GM23338 (cell line): Measurements from ENCODE around the gene ATP1B2. TPM values are rescaled to one million over a fixed set of nuclear protein-coding genes. Genes with fewer than 3 reads are reported as not detected.

Experiments used
- ATAC-seq: fragments of 200-7000 bp; cut with Tn5 transposase; 3 replicates; pipeline ENCODE4 v1.9.1; 2020
- DNase-seq: peaks from one replicate; pipeline ENCODE4 v3.0.0-alpha.2; 2015; ENCODE audit warnings: low spot score
- H2AFZ ChIP-seq: fragments of 200-600 bp; sonication (generic); 2 replicates; pipeline ENCODE4 v1.8.0; 2016; ENCODE audit warnings: antibody characterized with exemption, mild to moderate bottlenecking, moderate library complexity
- H3F3A ChIP-seq: fragments of 200-600 bp; sonication (generic); replicated peaks from 2 replicates; pipeline ENCODE4 v1.8.0; 2017; ENCODE audit warnings: antibody characterized with exemption, mixed run types, low read depth
- H3K27ac ChIP-seq: fragments of 200-600 bp; sonication (generic); 2 replicates; pipeline ENCODE4 v1.6.1; 2016; ENCODE audit warnings: low read depth
- H3K27me3 ChIP-seq: fragments of 200-600 bp; sonication (generic); 2 replicates; pipeline ENCODE4 v1.8.0; 2016; ENCODE audit warnings: mild to moderate bottlenecking, mixed run types, moderate library complexity; ENCODE audit not compliant: insufficient read depth
- H3K36me3 ChIP-seq: fragments of 200-600 bp; sonication (generic); 2 replicates; pipeline ENCODE4 v1.8.0; 2016; ENCODE audit warnings: mild to moderate bottlenecking; ENCODE audit not compliant: insufficient read depth
- H3K4me1 ChIP-seq: fragments of 200-600 bp; sonication (generic); 2 replicates; pipeline ENCODE4 v1.8.0; 2016; ENCODE audit warnings: mild to moderate bottlenecking, moderate library complexity; ENCODE audit not compliant: insufficient read depth
- H3K4me2 ChIP-seq: fragments of 200-600 bp; sonication (generic); 2 replicates; pipeline ENCODE4 v1.7.1; 2017; ENCODE audit warnings: mixed run types
- H3K4me3 ChIP-seq: fragments of 200-600 bp; sonication (generic); 2 replicates; pipeline ENCODE4 v1.6.1; 2016; ENCODE audit warnings: mixed run types
- H3K79me2 ChIP-seq: fragments of 200-600 bp; sonication (generic); replicated peaks from 2 replicates; pipeline ENCODE4 v1.8.0; 2017; ENCODE audit warnings: mild to moderate bottlenecking; ENCODE audit not compliant: insufficient read depth
- H3K9me2 ChIP-seq: fragments of 200-600 bp; sonication (generic); 2 replicates; pipeline ENCODE4 v1.8.0; 2017; ENCODE audit not compliant: insufficient read depth
- H4K20me1 ChIP-seq: fragments of 200-600 bp; sonication (generic); replicated peaks from 2 replicates; pipeline ENCODE4 v1.8.0; 2017; ENCODE audit warnings: mild to moderate bottlenecking; ENCODE audit not compliant: insufficient read depth
- H3K27ac Mint-ChIP-seq: 2 replicates; pipeline ENCODE4 v1.8.0; 2020; ENCODE audit warnings: inconsistent platforms, mild to moderate bottlenecking, moderate library complexity, mixed read lengths
- H3K27me3 Mint-ChIP-seq: 3 replicates; pipeline ENCODE4 v1.8.0; 2022; ENCODE audit warnings: low read depth, mild to moderate bottlenecking, moderate library complexity, mixed read lengths, inconsistent platforms; ENCODE audit not compliant: insufficient read depth, poor library complexity
- H3K36me3 Mint-ChIP-seq: 3 replicates; pipeline ENCODE4 v1.8.0; 2021; ENCODE audit warnings: low read depth, mild to moderate bottlenecking, inconsistent platforms, moderate library complexity, mixed read lengths
- H3K4me1 Mint-ChIP-seq: 3 replicates; pipeline ENCODE4 v1.8.0; 2020; ENCODE audit warnings: mild to moderate bottlenecking, inconsistent platforms, mixed read lengths
- H3K4me3 Mint-ChIP-seq: 3 replicates; pipeline ENCODE4 v1.8.0; 2021; ENCODE audit warnings: moderate library complexity, mild to moderate bottlenecking, inconsistent platforms, mixed read lengths
- H3K9me3 Mint-ChIP-seq: 3 replicates; pipeline ENCODE4 v1.8.0; 2020; ENCODE audit warnings: moderate library complexity, mild to moderate bottlenecking, inconsistent platforms, mixed read lengths
- CREB1 ChIP-seq: fragments of 250-450 bp; sonication (Bioruptor Pico); IDR thresholded peaks from 2 replicates; pipeline ENCODE4 v1.5.0; 2020; ENCODE audit warnings: low read depth, mild to moderate bottlenecking, moderate library complexity
- CTCF ChIP-seq, 2 experiments: fragments of 200-600 bp in 1 of 2; sonication (generic) in 1 of 2; conservative IDR thresholded peaks; 2 replicates each; pipeline versions ENCODE4 v1.5.1 to v1.6.1; 2016 to 2017; ENCODE audit warnings: antibody characterized with exemption in 2 of 2, low read depth in 2 of 2, mild to moderate bottlenecking in 2 of 2, moderate library complexity in 1 of 2
- ETS1 ChIP-seq: IDR thresholded peaks from 2 replicates; pipeline ENCODE4 v1.6.1; 2016; ENCODE audit warnings: antibody characterized with exemption
- EZH2 ChIP-seq: fragments of 200-600 bp; sonication (generic); IDR thresholded peaks from one replicate; pipeline ENCODE4 v1.8.0; 2017; ENCODE audit warnings: antibody characterized with exemption, mild to moderate bottlenecking, low read depth; ENCODE audit not compliant: unreplicated experiment
- EZH2phosphoT487 ChIP-seq: fragments of 200-600 bp; sonication (generic); IDR thresholded peaks from one replicate; pipeline ENCODE4 v1.8.1; 2018; ENCODE audit warnings: antibody characterized with exemption; ENCODE audit not compliant: unreplicated experiment
- POLR2AphosphoS5 ChIP-seq: IDR thresholded peaks from 2 replicates; pipeline ENCODE4 v1.6.1; 2016; ENCODE audit warnings: antibody characterized with exemption, low read depth
- REST ChIP-seq: IDR thresholded peaks from one replicate; pipeline ENCODE4 v1.6.1; 2018; ENCODE audit warnings: antibody characterized with exemption; ENCODE audit not compliant: unreplicated experiment
- ZNF462 ChIP-seq: fragments of 250-450 bp; sonication (Bioruptor Pico); IDR thresholded peaks from 2 replicates; pipeline ENCODE4 v1.5.0; 2020; ENCODE audit warnings: mild to moderate bottlenecking, moderate library complexity
- polyA plus RNA-seq: library from polyadenylated mRNA; unstranded; fragments of >200 nt; fragmentation: Nextera tagmentation; extraction: Ambion mirVana; gene quantifications from 2 replicates; pipeline ENCODE4 v1.2.1, GENCODE V29; 2016
- total RNA-seq: library from RNA; depleted of rRNA; stranded (reverse); fragments of >200 nt; shearing (Covaris generic); gene quantifications from 2 replicates; pipeline ENCODE4 v1.2.3, GENCODE V29; 2014

ATP1B2 gene
- total and polyA plus RNA-seq, 2 experiments from 2014 or later = 14.9 to 33.1 TPM

- TF ChIP-seq ZNF462 (CRISPR knock-in tag) = no peak
Observed at GRCh38 chr17:7646457-7646856, 4.3 kb upstream of the ATP1B2 start (continued).

GRCh38 chr17:7647018-7647417 lies 3.7 kb upstream of the ATP1B2 start:
- no peak overlapping the region for H3K4me2 ChIP-seq
- H2AFZ ChIP-seq = no peak overlapping the region
- Mint-ChIP-seq H3K27me3 (peaks cover 28% of the 10 kb centered on the region), H3K4me3 (no peak overlapping the region), H3K27ac (no peak overlapping the region), H3K4me1 (peaks cover 12% of the 10 kb centered on the region), H3K9me3 (peaks cover 2% of the 10 kb centered on the region; the same call in 1 of the 3 replicates), H3K36me3 (no peaks in the 10 kb centered on the region)
- DNase-seq = no peak
- H4K20me1 ChIP-seq = no peaks in the 10 kb centered on the region
- H3F3A ChIP-seq = 0 out of 2 replicates have a peak, but pooled peaks cover 4% of the 10 kb centered on the region
- H3K27ac ChIP-seq = no peak overlapping the region
- H3K4me3 ChIP-seq = no peak overlapping the region
- H3K4me1 ChIP-seq = peaks cover 9% of the 10 kb centered on the region; the same call in 1 of the 2 replicates
- ATAC-seq = no peak
- H3K9me2 ChIP-seq = no peaks in the 10 kb centered on the region
- no peaks in the 10 kb centered on the region for H3K79me2 ChIP-seq
- no peaks in the 10 kb centered on the region for H3K36me3 ChIP-seq
- peaks cover 23% of the 10 kb centered on the region for H3K27me3 ChIP-seq
- no peak for TF ChIP-seq POLR2AphosphoS5
- TF ChIP-seq ETS1 = no peak
- no peak for TF ChIP-seq EZH2phosphoT487
- TF ChIP-seq CREB1 (CRISPR knock-in tag) = no peak
- no peak for TF ChIP-seq EZH2
- no peak for TF ChIP-seq CTCF (conservative IDR thresholded peaks at IDR 0.05; ENCODE audit: low read depth in 2 of 2)
- TF ChIP-seq REST = no peak
